SU-DHL-6 (cell line): Measurements from ENCODE around the gene THRA.

Experiments used
- H2AFZ ChIP-seq: fragments of 200-600 bp; sonication (generic); 2 replicates; pipeline ENCODE4 v1.6.1; 2014; ENCODE audit warnings: low read depth, mild to moderate bottlenecking, moderate library complexity, mixed read lengths, antibody characterized with exemption, low read length; ENCODE audit not compliant: severe bottlenecking
- H3F3A ChIP-seq: fragments of 200-600 bp; shearing (Covaris generic); 2 replicates; pipeline ENCODE4 v1.6.0; 2016; ENCODE audit warnings: antibody characterized with exemption, mild to moderate bottlenecking; ENCODE audit not compliant: insufficient read depth
- H3K27ac ChIP-seq: fragments of 200-600 bp; sonication (generic); 2 replicates; pipeline ENCODE4 v1.5.1; 2016; ENCODE audit warnings: low read depth, mild to moderate bottlenecking, low read length, moderate library complexity, mixed read lengths
- H3K27me3 ChIP-seq: fragments of 200-600 bp; sonication (generic), shearing (Covaris generic); 2 replicates; pipeline ENCODE4 v1.6.0; 2014; ENCODE audit warnings: mild to moderate bottlenecking, low read length
- H3K36me3 ChIP-seq: fragments of 200-600 bp; sonication (generic); 2 replicates; pipeline ENCODE4 v1.6.1; 2014; ENCODE audit warnings: mild to moderate bottlenecking, low read length, mixed read lengths
- H3K4me2 ChIP-seq: fragments of 300-600, 200-600 bp; shearing (Covaris generic), sonication (generic); 2 replicates; pipeline ENCODE4 v1.6.0; 2014; ENCODE audit warnings: low read length, low read depth, mild to moderate bottlenecking; ENCODE audit not compliant: poor library complexity, severe bottlenecking
- H3K4me3 ChIP-seq: fragments of 200-600 bp; sonication (generic); 2 replicates; pipeline ENCODE4 v1.5.1; 2014; ENCODE audit warnings: antibody characterized with exemption, low read length, mild to moderate bottlenecking, mixed read lengths; ENCODE audit not compliant: insufficient read depth, poor library complexity, severe bottlenecking
- H3K79me2 ChIP-seq: fragments of 200-600 bp; sonication (generic); 2 replicates; pipeline ENCODE4 v1.6.1; 2014; ENCODE audit warnings: mild to moderate bottlenecking, low read length, moderate library complexity; ENCODE audit not compliant: insufficient read depth
- H3K9ac ChIP-seq: fragments of 200-600 bp; sonication (generic); 2 replicates; pipeline ENCODE4 v1.7.0; 2014; ENCODE audit warnings: mild to moderate bottlenecking, low read length
- H3K9me2 ChIP-seq: fragments of 200-600 bp; sonication (generic); replicated peaks from 2 replicates; pipeline ENCODE4 v1.6.1; 2014; ENCODE audit warnings: low read length; ENCODE audit not compliant: insufficient read depth
- H3K9me3 ChIP-seq: fragments of 200-600 bp; sonication (generic); 2 replicates; pipeline ENCODE4 v1.6.1; 2014; ENCODE audit warnings: low read length, mixed read lengths; ENCODE audit not compliant: insufficient read depth
- H4K20me1 ChIP-seq: fragments of 200-600 bp; sonication (generic); 2 replicates; pipeline ENCODE4 v1.6.1; 2014; ENCODE audit warnings: low read depth, mild to moderate bottlenecking, antibody characterized with exemption, low read length, moderate library complexity, mixed read lengths
- CTCF ChIP-seq: fragments of 200-600 bp; sonication (generic); IDR thresholded peaks from one replicate; pipeline ENCODE4 v1.5.1; 2017; ENCODE audit warnings: antibody characterized with exemption, mild to moderate bottlenecking, low read length, moderate library complexity; ENCODE audit not compliant: insufficient read depth, poor library complexity, severe bottlenecking
- EZH2phosphoT487 ChIP-seq: fragments of 200-600 bp; sonication (generic), shearing (Covaris generic); conservative IDR thresholded peaks from 2 replicates; pipeline ENCODE4 v1.6.1; 2018; ENCODE audit warnings: mild to moderate bottlenecking, antibody characterized with exemption, low read length, moderate library complexity, mixed read lengths

THRA gene

DNA sequence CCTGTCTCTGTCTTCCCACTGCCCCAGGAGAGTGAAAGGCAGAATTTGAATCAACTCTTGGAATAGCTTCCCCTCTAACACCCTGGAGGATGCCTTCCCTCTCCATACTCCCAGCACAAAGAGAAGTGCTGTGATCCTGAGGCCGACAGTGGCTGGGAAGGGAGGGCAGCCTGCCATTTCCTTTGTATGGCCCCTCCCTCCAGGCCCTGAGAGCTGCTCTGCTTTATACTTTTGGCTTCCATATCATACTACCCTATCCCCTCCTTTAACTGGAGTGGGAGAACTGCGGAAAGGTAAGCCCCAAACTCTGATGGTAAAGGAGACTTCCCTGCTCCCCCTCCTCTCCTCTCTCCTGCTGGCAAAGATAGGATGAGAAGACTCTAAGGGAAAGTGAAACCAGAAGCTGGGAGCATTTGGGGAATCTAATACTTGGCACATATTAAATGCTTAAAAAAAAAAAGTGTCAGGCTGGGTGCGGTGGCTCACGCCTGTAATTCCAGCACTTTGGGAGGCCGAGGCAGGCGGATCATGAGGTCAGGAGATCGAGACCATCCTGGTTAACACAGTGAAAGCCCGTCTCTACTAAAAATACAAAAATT lies 4.5 kb upstream of the THRA start:
- Histone ChIP-seq H3K79me2 (no peaks in the 10 kb centered on the region), H3K9me3 (no peaks in the 10 kb centered on the region), H3K27ac (no peak overlapping the region), H3K9me2 (no peaks in the 10 kb centered on the region), H3K9ac (no peak overlapping the region), H4K20me1 (no peaks in the 10 kb centered on the region), H3F3A (no peaks in the 10 kb centered on the region), H2AFZ (no peak overlapping the region), H3K27me3 (no peaks in the 10 kb centered on the region), H3K36me3 (no peaks in the 10 kb centered on the region), H3K4me3 (no peak overlapping the region), H3K4me2 (no peak overlapping the region)
- TF ChIP-seq EZH2phosphoT487 = no peak
- no peak for TF ChIP-seq CTCF

DNA sequence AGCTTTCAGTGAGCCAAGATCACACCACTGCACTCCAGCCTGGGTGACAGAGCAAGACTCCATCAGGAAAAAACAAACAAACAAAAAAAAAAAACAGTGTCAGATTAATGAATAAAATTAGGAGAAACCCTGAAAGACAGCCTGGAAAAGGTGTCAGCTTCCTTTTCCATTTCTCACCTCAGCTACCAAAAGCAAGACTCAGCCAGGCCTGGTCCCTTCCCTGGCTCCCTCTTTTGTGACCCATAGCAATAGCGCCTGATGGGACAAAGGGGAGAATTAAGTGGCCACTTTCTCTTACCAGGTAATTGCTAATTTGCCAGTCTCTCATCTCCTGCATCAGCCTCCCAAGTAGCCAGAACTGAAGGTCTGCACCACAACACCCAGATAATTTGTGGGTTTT lies 3.9 kb upstream of the THRA start:
- no peak for TF ChIP-seq CTCF
- TF ChIP-seq EZH2phosphoT487 = no peak
- Histone ChIP-seq H4K20me1 (no peaks in the 10 kb centered on the region), H3K79me2 (no peaks in the 10 kb centered on the region), H3K27me3 (no peaks in the 10 kb centered on the region), H3K4me2 (no peak overlapping the region), H3K9me3 (no peaks in the 10 kb centered on the region), H2AFZ (no peak overlapping the region), H3F3A (no peaks in the 10 kb centered on the region), H3K27ac (no peak overlapping the region), H3K9me2 (no peaks in the 10 kb centered on the region), H3K4me3 (no peak overlapping the region), H3K36me3 (no peaks in the 10 kb centered on the region), H3K9ac (no peak overlapping the region)

- Histone ChIP-seq H3K4me3 (no peak overlapping the region), H3K27ac (no peak overlapping the region), H3K36me3 (no peaks in the 10 kb centered on the region), H3K4me2 (no peak overlapping the region), H3K9me3 (no peaks in the 10 kb centered on the region), H3K79me2 (no peaks in the 10 kb centered on the region), H3K27me3 (no peaks in the 10 kb centered on the region), H2AFZ (no peak overlapping the region), H3K9me2 (no peaks in the 10 kb centered on the region), H4K20me1 (no peaks in the 10 kb centered on the region), H3K9ac (no peak overlapping the region), H3F3A (no peaks in the 10 kb centered on the region)
- TF ChIP-seq EZH2phosphoT487 (no peak), CTCF (no peak)
Measured at GRCh38 chr17:40059729-40060475, 2.9 kb upstream of the THRA start.
